ENCODE data around the gene YEATS4. TPM values are rescaled to one million over a fixed set of nuclear protein-coding genes. Genes with fewer than 3 reads are reported as not detected.

YEATS4 gene
- total RNA-seq, 1 donor from 2014 or later = 11.4 TPM

DNA sequence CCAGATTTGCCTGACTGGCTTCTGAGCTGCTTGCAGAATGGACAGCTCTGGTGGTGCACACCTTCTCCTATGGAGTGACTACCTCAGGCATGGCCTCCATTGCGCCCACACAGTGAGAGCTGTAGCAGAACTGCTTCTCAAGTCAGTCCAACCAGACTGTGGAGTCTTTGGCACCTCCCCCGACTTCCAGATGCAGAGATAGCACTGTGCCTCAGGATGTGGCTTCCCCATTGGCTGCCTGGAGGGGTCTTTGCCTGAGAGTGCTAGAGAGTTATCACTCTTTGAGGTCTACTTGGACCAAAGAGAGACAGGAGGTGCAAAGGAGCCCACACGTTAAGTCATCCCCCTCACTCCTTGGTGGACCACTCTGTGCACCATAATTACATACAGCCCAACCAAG lies 65.9 kb downstream of the YEATS4 start:
- intact Hi-C loops (cut with DNase I) = no loop called here
- H3K4me3 ChIP-seq = no peak overlapping the region
- ATAC-seq (no peak), DNase-seq (no peak)
- H3K27ac ChIP-seq = no peak overlapping the region
- H3K4me1 ChIP-seq = no peaks in the 10 kb centered on the region
- H3K9me3 ChIP-seq = no peaks in the 10 kb centered on the region
- H3K36me3 ChIP-seq = no peaks in the 10 kb centered on the region
- H3K27me3 ChIP-seq (ENCODE audit: low read depth) = no peaks in the 10 kb centered on the region
- TF ChIP-seq, protein P1, sequence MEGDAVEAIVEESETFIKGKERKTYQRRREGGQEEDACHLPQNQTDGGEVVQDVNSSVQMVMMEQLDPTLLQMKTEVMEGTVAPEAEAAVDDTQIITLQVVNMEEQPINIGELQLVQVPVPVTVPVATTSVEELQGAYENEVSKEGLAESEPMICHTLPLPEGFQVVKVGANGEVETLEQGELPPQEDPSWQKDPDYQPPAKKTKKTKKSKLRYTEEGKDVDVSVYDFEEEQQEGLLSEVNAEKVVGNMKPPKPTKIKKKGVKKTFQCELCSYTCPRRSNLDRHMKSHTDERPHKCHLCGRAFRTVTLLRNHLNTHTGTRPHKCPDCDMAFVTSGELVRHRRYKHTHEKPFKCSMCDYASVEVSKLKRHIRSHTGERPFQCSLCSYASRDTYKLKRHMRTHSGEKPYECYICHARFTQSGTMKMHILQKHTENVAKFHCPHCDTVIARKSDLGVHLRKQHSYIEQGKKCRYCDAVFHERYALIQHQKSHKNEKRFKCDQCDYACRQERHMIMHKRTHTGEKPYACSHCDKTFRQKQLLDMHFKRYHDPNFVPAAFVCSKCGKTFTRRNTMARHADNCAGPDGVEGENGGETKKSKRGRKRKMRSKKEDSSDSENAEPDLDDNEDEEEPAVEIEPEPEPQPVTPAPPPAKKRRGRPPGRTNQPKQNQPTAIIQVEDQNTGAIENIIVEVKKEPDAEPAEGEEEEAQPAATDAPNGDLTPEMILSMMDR (IDR thresholded peaks at IDR 0.05) = no peak

GRCh38 chr12:69428351-69429073 lies 69.0 kb downstream of the YEATS4 start:
- TF ChIP-seq, protein P1 (IDR thresholded peaks at IDR 0.05) = no peak
- Histone ChIP-seq H3K36me3 (no peaks in the 10 kb centered on the region), H3K27me3 (ENCODE audit: low read depth) (no peaks in the 10 kb centered on the region), H3K4me1 (no peaks in the 10 kb centered on the region), H3K27ac (no peak overlapping the region), H3K9me3 (no peaks in the 10 kb centered on the region), H3K4me3 (no peak overlapping the region)
- ATAC-seq (no peak), DNase-seq (no peak)
- intact Hi-C loops (cut with DNase I) = no loop called here

- TF ChIP-seq, protein P1 (IDR thresholded peaks at IDR 0.05) = no peak
- DNase-seq (no peak), ATAC-seq (no peak)
- no peaks in the 10 kb centered on the region for H3K4me1 ChIP-seq
- H3K27ac ChIP-seq = no peak overlapping the region
- no peaks in the 10 kb centered on the region for H3K36me3 ChIP-seq
- intact Hi-C loops (cut with DNase I) = no loop called here
- H3K27me3 ChIP-seq (ENCODE audit: low read depth) = no peaks in the 10 kb centered on the region
- no peak overlapping the region for H3K4me3 ChIP-seq
- H3K9me3 ChIP-seq = no peaks in the 10 kb centered on the region
Observed at GRCh38 chr12:69430942-69431590, 71.5 kb downstream of the YEATS4 start.

GRCh38 chr12:69431591-69432222 lies 72.2 kb downstream of the YEATS4 start:
- no peak overlapping the region for H3K27ac ChIP-seq
- no peak overlapping the region for H3K4me3 ChIP-seq
- H3K9me3 ChIP-seq = no peaks in the 10 kb centered on the region
- DNase-seq = no peak
- ATAC-seq = no peak
- H3K27me3 ChIP-seq (ENCODE audit: low read depth) = no peaks in the 10 kb centered on the region
- TF ChIP-seq, protein P1 (IDR thresholded peaks at IDR 0.05) = no peak
- no peaks in the 10 kb centered on the region for H3K36me3 ChIP-seq
- no peaks in the 10 kb centered on the region for H3K4me1 ChIP-seq
- intact Hi-C loops (cut with DNase I) = no loop called here

- DNase-seq = no peak
- TF ChIP-seq, protein P1 (IDR thresholded peaks at IDR 0.05) = no peak
- no peak for ATAC-seq
- Histone ChIP-seq H3K27me3 (ENCODE audit: low read depth) (no peaks in the 10 kb centered on the region), H3K9me3 (no peaks in the 10 kb centered on the region), H3K4me1 (no peaks in the 10 kb centered on the region), H3K4me3 (no peak overlapping the region), H3K27ac (no peak overlapping the region), H3K36me3 (no peaks in the 10 kb centered on the region)
- intact Hi-C loops (cut with DNase I) = no loop called here
Observed at GRCh38 chr12:69433653-69434052, 74.1 kb downstream of the YEATS4 start.
